Hematopoietic multipotent progenitor cell treated with erythropoietin and hydrocortisone succinate and interleukin-3 and kit ligand, for 6 days (in vitro differentiated cells): ENCODE results near the gene SAP30BP.

ENCODE experiments used
- DNase-seq: peaks from one replicate; pipeline ENCODE4 v3.0.0-alpha.2; 2015

Gene SAP30BP

DNA sequence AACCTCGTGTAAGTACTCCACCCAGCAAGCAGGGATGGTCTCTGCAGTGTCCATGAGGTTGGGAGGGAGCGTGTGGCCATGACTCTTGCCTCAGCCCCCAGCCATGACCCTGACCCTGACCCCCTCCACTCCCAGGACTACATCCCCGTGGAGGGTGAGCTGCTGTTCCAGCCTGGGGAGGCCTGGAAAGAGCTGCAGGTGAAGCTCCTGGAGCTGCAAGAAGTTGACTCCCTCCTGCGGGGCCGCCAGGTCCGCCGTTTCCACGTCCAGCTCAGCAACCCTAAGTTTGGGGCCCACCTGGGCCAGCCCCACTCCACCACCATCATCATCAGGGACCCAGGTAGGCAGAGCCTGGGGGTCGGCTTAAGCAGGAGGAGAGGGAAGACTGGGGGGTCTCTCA, 81.6 kb downstream of the SAP30BP start:
- DNase-seq, result no peak

DNA sequence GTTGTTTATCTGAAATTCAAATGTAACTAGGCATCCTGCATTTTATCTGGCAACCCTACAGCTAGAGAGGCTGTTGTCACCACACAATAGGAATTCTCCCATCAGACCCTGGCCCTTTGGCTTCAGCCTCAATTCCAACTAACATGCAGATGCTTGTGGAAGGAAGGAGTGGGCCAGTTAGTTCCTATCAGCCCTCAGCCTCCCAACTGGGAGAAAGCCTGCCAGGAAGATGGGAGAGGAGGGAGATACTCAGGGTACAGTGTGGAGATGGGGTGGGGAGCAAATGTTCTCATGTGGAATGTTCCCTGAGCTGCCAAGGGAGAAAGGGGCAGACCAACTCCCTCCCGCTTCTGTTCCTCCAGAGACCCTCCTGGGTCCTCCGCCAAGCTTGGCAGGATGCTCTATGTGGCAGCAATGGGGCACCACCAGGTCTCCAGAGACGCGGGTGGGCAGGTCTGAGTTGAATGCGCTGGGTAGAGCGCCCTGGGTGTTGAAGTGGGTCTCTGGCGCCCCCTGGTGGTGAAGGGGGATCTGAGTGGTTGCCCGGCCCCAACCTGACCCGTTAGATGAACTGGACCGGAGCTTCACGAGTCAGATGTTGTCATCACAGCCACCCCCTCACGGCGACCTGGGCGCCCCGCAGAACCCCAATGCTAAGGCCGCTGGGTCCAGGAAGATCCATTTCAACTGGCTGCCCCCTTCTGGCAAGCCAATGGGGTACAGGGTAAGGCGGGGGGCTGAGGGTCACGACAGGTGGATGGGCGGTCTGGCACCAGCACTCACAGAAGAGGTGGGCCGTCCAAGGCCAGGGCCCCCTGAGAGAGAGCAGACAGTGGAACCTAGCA, 82.6 kb downstream of the SAP30BP start:
- DNase-seq, result peak; percentile 92

DNA sequence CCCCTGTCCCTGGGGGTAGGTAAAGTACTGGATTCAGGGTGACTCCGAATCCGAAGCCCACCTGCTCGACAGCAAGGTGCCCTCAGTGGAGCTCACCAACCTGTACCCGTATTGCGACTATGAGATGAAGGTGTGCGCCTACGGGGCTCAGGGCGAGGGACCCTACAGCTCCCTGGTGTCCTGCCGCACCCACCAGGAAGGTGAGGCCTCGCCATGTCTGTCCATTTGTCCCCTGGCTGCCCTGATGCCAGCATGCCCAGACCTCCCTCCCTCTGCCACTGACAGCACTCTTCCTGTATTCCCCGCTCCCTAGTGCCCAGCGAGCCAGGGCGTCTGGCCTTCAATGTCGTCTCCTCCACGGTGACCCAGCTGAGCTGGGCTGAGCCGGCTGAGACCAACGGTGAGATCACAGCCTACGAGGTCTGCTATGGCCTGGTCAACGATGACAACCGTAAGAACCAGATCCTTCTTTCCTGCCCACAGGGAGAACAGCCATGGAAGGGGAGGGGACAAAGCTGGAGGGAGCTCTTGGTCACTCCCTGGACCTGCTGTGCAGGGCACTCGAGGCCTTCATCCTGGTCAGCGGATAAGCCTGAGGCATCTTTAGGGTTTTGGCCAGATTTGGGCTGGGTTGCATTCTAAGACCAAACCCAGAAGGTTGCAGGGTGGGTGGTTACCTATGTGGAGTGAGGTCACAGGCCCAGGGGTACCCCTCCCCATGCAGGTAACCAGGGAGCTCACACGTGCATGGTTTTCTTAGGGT, 83.7 kb downstream of the SAP30BP start:
- DNase-seq, result no peak

DNA sequence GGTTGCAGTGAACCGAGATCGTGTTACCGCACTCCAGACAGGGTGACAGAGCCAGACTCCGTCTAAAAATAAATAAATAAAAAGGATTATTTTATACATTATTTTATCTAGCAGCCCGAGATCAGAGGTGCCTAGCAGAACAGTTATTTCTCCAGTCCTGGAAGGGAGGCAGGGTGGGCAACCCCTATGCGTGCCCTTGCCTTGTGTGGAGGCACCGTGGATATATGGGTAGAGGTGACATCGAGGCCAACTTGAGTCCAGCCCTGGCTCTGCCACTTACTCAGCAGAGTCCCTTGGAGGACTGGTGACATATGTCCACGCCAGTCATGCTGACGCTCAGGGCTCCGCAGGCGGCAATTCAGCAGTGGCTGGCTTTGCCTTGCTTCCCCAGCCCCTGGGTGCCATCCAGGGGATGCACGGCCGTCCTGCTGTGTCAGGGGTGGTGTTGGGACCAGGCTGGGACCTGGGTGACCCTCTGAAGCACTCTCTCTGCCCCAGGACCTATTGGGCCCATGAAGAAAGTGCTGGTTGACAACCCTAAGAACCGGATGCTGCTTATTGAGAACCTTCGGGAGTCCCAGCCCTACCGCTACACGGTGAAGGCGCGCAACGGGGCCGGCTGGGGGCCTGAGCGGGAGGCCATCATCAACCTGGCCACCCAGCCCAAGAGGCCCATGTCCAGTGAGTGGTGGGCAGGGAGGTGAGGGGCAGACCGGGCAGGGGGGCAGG, 84.7 kb downstream of the SAP30BP start:
- DNase-seq, result no peak

DNA sequence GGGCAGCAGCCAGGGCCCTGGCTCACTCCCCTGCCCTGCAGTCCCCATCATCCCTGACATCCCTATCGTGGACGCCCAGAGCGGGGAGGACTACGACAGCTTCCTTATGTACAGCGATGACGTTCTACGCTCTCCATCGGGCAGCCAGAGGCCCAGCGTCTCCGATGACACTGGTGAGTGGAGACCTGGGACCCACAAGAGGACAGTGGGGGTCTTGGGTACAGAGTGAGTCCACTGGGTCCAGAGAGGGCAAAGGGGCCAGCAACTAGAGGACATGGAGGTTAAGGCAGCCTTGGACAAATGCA, 85.2 kb downstream of the SAP30BP start:
- no peak for DNase-seq

DNA sequence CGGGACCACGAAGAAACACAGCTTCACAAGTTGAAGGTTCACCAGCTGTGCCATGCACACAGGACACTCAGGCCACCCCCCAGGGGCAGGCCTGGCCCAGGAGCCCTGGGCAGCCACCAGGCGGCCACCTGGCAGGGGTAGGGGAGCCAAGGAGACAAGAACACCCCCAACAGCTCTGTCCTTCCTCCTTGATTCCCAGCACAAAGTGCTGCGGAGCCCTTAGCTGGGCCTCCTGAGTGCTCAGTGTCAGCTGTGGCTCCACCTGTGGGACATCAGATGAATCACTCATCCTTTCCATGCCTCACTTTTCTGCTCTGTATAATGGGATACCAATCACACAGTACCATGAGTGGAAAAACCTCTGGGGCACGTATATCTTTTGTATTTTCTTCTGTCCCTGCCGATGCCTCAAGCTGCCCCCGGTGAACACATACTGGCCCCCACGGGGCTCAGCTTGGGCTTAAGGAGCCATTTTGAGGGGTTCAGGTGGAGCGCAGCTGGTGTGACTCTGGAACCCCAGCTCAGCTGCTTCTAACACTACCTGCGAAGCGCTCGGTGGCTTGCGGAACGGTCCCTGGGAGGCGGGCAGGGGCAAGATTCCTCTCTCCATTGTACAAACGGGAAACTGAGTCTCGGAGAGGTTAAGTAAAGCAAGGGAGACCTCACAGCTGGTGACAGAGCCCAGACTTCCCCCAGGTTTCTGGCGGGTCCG, 85.8 kb downstream of the SAP30BP start:
- peak; percentile 47 for DNase-seq

DNA sequence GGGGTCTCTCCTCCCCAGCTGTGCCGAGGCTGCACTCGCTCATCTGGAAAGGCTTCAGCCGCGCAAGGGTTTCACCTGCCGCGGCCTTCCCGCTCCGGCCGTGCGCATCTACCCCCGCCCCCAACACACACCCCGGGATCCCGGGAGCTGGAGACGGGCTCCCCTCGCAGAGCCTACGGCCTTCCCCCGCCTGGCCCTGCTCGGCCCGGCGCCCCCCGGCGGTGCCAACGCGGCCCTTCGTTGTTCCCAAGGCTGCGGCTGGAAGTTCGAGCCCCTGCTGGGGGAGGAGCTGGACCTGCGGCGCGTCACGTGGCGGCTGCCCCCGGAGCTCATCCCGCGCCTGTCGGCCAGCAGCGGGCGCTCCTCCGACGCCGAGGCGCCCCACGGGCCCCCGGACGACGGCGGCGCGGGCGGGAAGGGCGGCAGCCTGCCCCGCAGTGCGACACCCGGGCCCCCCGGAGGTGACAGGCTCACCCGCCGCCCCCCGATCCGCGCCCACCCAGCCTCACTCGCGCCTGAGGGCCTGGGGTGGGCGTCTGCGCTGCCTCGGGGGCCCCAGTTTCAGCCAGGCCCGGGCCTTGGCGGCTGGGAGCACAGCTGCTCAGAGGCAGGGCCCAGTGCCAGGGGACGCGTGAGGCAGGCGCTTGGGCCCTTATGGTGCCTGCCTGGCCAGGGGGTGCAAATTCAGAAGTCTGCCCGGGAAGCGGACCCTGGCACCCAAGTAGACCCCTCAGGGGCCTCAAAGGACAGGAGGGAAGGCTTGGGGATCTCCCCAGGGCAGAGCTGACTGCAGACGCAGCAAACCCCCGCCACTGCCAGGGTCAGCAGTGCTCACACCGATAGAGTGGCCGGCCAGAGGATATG, 86.6 kb downstream of the SAP30BP start:
- peak; percentile 84 for DNase-seq

DNA sequence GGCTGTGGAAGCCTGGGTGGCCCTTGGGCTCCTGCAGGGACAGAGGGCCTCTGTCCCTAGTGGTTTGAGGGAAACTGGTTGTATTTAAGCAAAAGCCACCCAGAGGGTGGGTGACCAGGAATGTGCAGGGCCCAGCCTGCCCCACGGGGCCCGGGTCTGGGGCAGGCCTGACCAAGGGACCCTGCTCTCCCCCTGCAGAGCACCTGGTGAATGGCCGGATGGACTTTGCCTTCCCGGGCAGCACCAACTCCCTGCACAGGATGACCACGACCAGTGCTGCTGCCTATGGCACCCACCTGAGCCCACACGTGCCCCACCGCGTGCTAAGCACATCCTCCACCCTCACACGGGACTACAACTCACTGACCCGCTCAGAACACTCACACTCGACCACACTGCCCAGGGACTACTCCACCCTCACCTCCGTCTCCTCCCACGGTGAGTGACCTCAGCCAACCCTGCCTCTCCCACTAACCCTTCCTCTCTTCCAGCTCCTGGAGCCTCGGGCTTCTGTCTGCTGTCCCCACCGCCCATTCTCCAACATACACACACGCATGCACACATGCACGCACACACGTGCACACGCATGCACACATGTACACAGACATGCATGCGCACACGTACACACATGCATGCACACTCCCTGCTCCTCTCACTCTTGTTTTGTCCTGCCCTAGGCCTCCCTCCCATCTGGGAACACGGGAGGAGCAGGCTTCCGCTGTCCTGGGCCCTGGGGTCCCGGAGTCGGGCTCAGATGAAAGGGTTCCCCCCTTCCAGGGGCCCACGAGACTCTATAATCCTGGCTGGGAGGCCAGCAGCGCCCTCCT, 87.5 kb downstream of the SAP30BP start:
- DNase-seq, result no peak

DNA sequence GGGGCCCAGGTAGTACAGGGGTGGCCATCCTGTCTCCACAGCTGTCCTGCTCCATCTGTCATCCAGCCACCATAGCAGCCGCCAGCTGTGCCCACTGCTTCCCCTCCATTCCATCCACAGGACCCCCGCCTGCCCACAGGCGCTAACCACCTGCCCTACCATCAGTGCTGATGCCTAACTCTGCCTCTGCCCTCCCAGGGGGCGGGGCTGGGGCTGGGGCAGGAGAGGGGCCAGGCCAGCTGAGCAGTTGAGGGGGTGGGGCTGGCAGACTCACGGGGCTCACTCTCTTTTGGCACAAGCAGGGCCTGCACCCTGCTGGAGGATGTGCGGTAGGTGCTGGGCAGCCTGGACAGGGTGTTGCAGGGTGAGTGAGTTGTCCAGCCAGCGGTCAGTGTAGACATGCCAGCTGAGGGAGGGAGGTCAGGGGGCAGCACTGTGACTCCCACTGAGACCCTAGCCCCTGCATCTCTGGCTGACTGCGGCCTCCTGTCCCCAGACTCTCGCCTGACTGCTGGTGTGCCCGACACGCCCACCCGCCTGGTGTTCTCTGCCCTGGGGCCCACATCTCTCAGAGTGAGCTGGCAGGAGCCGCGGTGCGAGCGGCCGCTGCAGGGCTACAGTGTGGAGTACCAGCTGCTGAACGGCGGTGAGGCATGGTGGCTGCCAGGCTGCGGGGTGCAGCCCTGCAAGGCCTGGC, 88.2 kb downstream of the SAP30BP start:
- no peak for DNase-seq

DNA sequence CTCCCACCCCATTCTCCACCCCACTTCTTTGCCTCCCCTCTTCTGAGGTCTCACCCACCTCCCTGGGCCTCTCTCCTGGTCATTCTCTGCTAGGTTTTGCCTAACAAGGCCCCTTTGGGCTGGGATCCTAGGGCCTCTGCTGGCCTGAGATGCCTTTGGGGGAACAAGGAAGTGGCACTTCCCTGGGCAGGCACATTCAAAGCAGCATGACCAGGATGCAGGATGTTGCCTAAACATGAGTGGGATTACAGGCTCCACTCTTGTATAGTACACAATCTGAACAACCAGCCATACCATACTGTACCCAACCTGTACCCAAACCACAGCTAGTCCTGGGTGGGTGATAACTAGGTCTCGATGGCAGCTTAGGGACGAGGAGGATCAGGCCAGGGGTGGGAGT, 88.9 kb downstream of the SAP30BP start:
- DNase-seq, result no peak

DNA sequence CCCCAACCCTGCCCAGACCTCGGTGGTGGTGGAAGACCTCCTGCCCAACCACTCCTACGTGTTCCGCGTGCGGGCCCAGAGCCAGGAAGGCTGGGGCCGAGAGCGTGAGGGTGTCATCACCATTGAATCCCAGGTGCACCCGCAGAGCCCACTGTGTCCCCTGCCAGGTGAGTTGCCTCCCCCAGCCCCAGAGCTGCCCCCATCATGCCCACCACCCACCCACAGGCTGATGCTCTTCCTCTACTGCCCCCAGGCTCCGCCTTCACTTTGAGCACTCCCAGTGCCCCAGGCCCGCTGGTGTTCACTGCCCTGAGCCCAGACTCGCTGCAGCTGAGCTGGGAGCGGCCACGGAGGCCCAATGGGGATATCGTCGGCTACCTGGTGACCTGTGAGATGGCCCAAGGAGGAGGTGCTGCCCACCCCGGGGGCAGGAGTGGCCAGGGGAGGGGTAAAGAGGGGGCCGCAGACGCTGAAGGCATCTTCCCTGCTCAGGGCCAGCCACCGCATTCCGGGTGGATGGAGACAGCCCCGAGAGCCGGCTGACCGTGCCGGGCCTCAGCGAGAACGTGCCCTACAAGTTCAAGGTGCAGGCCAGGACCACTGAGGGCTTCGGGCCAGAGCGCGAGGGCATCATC, 89.4 kb downstream of the SAP30BP start:
- no peak for DNase-seq

DNA sequence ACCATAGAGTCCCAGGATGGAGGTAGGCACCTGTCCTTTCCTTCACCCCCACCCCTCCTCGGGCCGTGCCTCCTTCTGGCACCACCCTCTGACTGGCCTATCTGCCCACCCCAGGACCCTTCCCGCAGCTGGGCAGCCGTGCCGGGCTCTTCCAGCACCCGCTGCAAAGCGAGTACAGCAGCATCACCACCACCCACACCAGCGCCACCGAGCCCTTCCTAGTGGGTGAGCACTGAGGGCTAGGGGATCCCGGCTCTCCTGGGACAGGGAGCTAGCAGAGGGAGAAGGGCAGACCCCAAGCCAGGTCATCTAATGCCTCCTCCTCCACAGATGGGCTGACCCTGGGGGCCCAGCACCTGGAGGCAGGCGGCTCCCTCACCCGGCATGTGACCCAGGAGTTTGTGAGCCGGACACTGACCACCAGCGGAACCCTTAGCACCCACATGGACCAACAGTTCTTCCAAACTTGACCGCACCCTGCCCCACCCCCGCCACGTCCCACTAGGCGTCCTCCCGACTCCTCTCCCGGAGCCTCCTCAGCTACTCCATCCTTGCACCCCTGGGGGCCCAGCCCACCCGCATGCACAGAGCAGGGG, 90.0 kb downstream of the SAP30BP start:
- no peak for DNase-seq
